DND-41 (cell line): ENCODE results near the gene KREMEN2.
"Not testable (repeated sequence)": the region's sequence is repeated elsewhere in the genome, so short reads cannot be mapped to it uniquely, and the experiment has no call there.

Source experiments
- ATAC-seq: fragments of 200-7000 bp; cut with Tn5 transposase; 3 replicates; pipeline ENCODE4 v1.9.1; 2021; ENCODE audit warnings: low read depth; ENCODE audit not compliant: insufficient read depth
- DNase-seq: peaks from one replicate; pipeline ENCODE4 v3.0.0-alpha.2; 2020
- H2AFZ ChIP-seq: 2 replicates; pipeline ENCODE4 v1.6.0; 2012; ENCODE audit warnings: low read depth, low read length
- H3K27ac ChIP-seq: 2 replicates; pipeline ENCODE4 v1.5.1; 2012; ENCODE audit warnings: low read length, inconsistent platforms
- H3K27me3 ChIP-seq: fragments of 200-600 bp; sonication (generic); 2 replicates; pipeline ENCODE4 v1.6.0; 2012; ENCODE audit warnings: low read length, mild to moderate bottlenecking, inconsistent platforms; ENCODE audit not compliant: insufficient read depth, poor library complexity
- H3K36me3 ChIP-seq: 2 replicates; pipeline ENCODE4 v1.5.1; 2012; ENCODE audit warnings: low read length, inconsistent platforms; ENCODE audit not compliant: insufficient read depth
- H3K4me1 ChIP-seq: 2 replicates; pipeline ENCODE4 v1.5.1; 2012; ENCODE audit warnings: mild to moderate bottlenecking, low read length; ENCODE audit not compliant: insufficient read depth
- H3K4me2 ChIP-seq: 2 replicates; pipeline ENCODE4 v1.6.0; 2012; ENCODE audit warnings: mild to moderate bottlenecking, moderate library complexity, low read length, inconsistent platforms; ENCODE audit not compliant: insufficient read depth
- H3K4me3 ChIP-seq, 2 experiments: fragments of 200-600 bp in 1 of 2; shearing (Covaris generic) in 1 of 2; 2 replicates each; pipeline ENCODE4 v1.5.1; 2012 to 2016; ENCODE audit warnings: inconsistent platforms in 2 of 2, low read length in 2 of 2, mild to moderate bottlenecking in 2 of 2, low read depth in 1 of 2, moderate library complexity in 1 of 2
- H3K79me2 ChIP-seq: 2 replicates; pipeline ENCODE4 v1.6.0; 2012; ENCODE audit warnings: low read length, inconsistent platforms; ENCODE audit not compliant: insufficient read depth
- H3K9ac ChIP-seq: 2 replicates; pipeline ENCODE4 v1.6.0; 2012; ENCODE audit warnings: low read depth, mild to moderate bottlenecking, inconsistent platforms, low read length, moderate library complexity
- H3K9me3 ChIP-seq: 2 replicates; pipeline ENCODE4 v1.5.1; 2012; ENCODE audit warnings: low read length, moderate library complexity, mild to moderate bottlenecking, inconsistent platforms; ENCODE audit not compliant: insufficient read depth, severe bottlenecking
- H4K20me1 ChIP-seq: 2 replicates; pipeline ENCODE4 v1.6.0; 2012; ENCODE audit warnings: low read length; ENCODE audit not compliant: insufficient read depth
- CTCF ChIP-seq: IDR thresholded peaks from 2 replicates; pipeline ENCODE4 v1.5.1; 2012; ENCODE audit warnings: borderline replicate concordance, low read length, moderate library complexity, mild to moderate bottlenecking; ENCODE audit not compliant: poor library complexity, severe bottlenecking; ENCODE audit errors: extremely low read depth
- EZH2 ChIP-seq: IDR thresholded peaks from 3 replicates; pipeline ENCODE4 v1.6.1; 2012; ENCODE audit warnings: borderline replicate concordance, low read depth, mild to moderate bottlenecking, moderate library complexity, low read length, inconsistent platforms; ENCODE audit not compliant: severe bottlenecking

KREMEN2 gene

GRCh38 chr16:2939968-2940367 lies 24.1 kb upstream of the KREMEN2 start:
- TF ChIP-seq CTCF: no peak
- no peak for TF ChIP-seq EZH2
- Histone ChIP-seq H3K79me2 (no peaks in the 10 kb centered on the region), H3K9me3 (no peaks in the 10 kb centered on the region), H3K4me2 (no peak overlapping the region), H3K4me1 (no peaks in the 10 kb centered on the region), H3K9ac (no peak overlapping the region), H4K20me1 (no peaks in the 10 kb centered on the region), H2AFZ (no peak overlapping the region), H3K4me3 (no peak overlapping the region), H3K27me3 (no peaks in the 10 kb centered on the region), H3K36me3 (peaks cover 62% of the 10 kb centered on the region), H3K27ac (no peak overlapping the region)
- ATAC-seq: no peak
- DNase-seq: no peak

GRCh38 chr16:2942045-2942444 lies 22.0 kb upstream of the KREMEN2 start:
- no peak overlapping the region for H3K9ac ChIP-seq
- H3K4me3 ChIP-seq: no peak overlapping the region
- H3K27me3 ChIP-seq: no peaks in the 10 kb centered on the region
- DNase-seq: no peak
- no peak for TF ChIP-seq CTCF
- no peak for TF ChIP-seq EZH2
- no peak overlapping the region for H3K27ac ChIP-seq
- H2AFZ ChIP-seq: no peak overlapping the region
- no peaks in the 10 kb centered on the region for H3K4me1 ChIP-seq
- no peaks in the 10 kb centered on the region for H4K20me1 ChIP-seq
- H3K36me3 ChIP-seq: peaks cover 46% of the 10 kb centered on the region
- no peak overlapping the region for H3K4me2 ChIP-seq
- H3K79me2 ChIP-seq: no peaks in the 10 kb centered on the region
- no peak for ATAC-seq
- H3K9me3 ChIP-seq: no peaks in the 10 kb centered on the region

GRCh38 chr16:2943716-2944115 lies 20.4 kb upstream of the KREMEN2 start:
- H3K79me2 ChIP-seq: not testable (repeated sequence)
- peaks cover 35% of the 10 kb centered on the region for H3K36me3 ChIP-seq

GRCh38 chr16:2946649-2947048 lies 17.4 kb upstream of the KREMEN2 start:
- H3K79me2 ChIP-seq: no peaks in the 10 kb centered on the region
- TF ChIP-seq EZH2 (no peak), CTCF (no peak)
- no peaks in the 10 kb centered on the region for H3K9me3 ChIP-seq
- no peaks in the 10 kb centered on the region for H4K20me1 ChIP-seq
- no peak overlapping the region for H2AFZ ChIP-seq
- ATAC-seq (no peak), DNase-seq (no peak)
- H3K27ac ChIP-seq: no peak overlapping the region
- no peak overlapping the region for H3K4me2 ChIP-seq
- H3K9ac ChIP-seq: no peak overlapping the region
- no peak overlapping the region for H3K4me3 ChIP-seq
- no peaks in the 10 kb centered on the region for H3K27me3 ChIP-seq
- H3K4me1 ChIP-seq: no peaks in the 10 kb centered on the region
- peaks cover 16% of the 10 kb centered on the region for H3K36me3 ChIP-seq

More at GRCh38 chr16:2943716-2944115, 20.4 kb upstream of the KREMEN2 start:
- not testable (repeated sequence) for ATAC-seq, H3K4me1 ChIP-seq, H3K4me2 ChIP-seq, H3K9me3 ChIP-seq, H3K27ac ChIP-seq, H2AFZ ChIP-seq, H3K4me3 ChIP-seq, H3K27me3 ChIP-seq, H3K9ac ChIP-seq, H4K20me1 ChIP-seq, DNase-seq
